Activated naive CD4-positive, alpha-beta T cell treated with Interleukin-2 at 50 U/mL for 16 hours (primary cell): ENCODE measurements around the gene KRT14.
"Not testable (repeated sequence)": the region's sequence is repeated elsewhere in the genome, so short reads cannot be mapped to it uniquely, and the experiment has no call there.

ENCODE experiments used
- DNase-seq: peaks from one replicate; pipeline ENCODE4 v3.0.0-alpha.2; 2020

The KRT14 gene

GRCh38 chr17:41600318-41600717 lies 13.6 kb upstream of the KRT14 start:
- DNase-seq, result no peak

GRCh38 chr17:41599680-41600079 lies 13.0 kb upstream of the KRT14 start:
- DNase-seq, result no peak

- no peak for DNase-seq
These were observed 8.9 kb upstream of the KRT14 start for GRCh38 chr17:41595585-41595984.

DNA sequence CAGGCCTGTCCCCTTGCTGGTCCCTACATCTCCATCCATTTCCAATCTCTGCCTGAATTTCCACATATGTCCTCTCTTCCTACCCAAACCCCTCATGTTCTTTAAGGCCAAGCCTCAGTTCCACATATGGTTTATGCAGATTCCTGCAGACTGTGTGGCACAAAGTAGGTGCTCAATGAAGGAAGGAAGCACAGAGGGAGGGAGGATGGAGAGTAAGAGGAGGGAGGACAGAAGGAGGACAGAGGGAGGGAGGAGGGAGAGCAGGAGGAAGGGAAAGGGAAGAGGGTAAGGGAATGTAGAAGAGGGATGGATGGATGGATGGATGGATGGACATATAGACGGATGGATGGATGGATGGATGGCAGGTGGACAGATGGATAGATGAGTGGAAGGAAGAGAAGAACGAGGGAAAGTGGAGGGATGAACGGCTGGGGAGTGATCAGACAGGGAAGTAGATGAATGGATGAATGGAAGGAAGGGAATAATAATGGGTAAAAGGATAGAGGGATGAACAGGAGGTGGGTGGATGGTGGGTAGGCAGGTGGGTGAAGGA lies 7.7 kb upstream of the KRT14 start:
- no peak for DNase-seq

- no peak for DNase-seq
These were observed 6.7 kb upstream of the KRT14 start for GRCh38 chr17:41593306-41593981.

- no peak for DNase-seq
These were observed 6.1 kb upstream of the KRT14 start for GRCh38 chr17:41592601-41593305.

- DNase-seq, result no peak
These were observed 2.6 kb upstream of the KRT14 start for GRCh38 chr17:41589301-41589700.

DNA sequence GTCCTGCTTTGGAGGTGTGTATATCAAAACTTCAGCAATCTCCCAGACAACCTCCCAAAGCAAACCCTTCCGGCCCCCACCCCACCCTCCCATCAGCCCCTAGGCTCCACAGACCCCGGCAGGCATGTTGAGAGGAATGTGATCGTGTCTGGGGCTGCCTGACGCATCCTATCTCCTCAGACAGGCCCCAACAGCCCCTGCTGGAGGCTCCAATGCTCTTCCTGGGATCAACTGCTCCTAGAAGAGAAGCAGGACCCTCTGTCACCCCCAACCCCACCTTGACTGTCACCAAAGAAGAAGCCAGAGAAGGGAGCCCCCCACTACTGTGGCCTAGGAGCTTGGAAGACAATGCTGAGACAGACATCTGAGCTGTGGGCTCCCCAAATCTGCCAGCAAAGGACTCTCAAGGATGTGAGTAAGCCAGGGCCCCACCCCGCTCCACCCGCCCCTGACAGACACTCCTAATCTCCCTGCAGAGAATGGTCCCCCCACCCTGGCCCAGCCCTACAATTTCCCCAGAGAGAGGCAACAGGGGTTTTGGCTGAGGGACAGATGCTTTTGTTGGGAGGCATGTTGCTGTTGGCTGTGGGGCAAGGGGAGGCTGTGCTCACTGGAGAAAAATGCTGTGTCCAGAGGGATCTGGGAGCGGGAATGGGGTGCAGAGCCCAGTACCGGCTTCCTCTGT lies 1.6 kb upstream of the KRT14 start:
- no peak for DNase-seq

DNA sequence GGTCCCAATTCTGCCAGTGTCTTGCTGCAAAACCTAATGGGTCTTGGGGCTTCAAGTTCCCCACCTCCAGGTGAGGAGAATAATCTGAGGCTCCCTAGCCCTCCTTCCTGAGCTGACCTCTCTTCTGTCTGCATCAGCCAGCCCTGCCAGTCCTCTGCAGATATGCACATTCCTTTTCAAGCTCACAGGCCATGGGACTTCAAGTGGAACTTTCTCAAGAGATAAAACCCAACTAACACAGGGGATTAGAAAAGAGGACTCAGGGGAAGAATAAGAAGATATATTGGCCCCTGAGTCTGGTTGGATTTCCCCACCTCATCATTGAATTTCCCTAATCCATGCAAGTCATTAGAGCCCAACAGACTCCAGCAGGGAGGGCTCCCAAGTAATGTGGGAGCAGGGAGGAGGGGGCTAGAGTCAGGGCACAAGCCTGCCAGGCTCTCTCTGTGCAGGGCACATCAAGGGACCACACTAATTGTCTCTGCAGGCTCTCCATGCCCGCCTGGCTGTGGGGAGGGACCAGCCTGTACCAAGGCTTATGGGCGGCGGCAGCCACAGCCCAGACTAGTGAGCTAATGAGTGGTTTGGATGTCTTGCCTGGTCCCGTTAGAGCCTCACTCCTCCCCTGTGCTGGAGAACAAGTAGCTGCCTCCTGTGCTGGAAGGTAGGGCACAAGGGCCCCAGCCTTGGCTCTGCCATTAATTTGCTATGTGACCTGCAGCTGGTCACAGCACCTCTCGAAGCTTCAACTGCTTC lies 1.2 kb downstream of the KRT14 start:
- DNase-seq, result no peak

- not testable (repeated sequence) for DNase-seq
These were observed 2.3 kb downstream of the KRT14 start for GRCh38 chr17:41584331-41584927.

- DNase-seq, result no peak
These were observed 3.3 kb downstream of the KRT14 start for GRCh38 chr17:41583137-41584127.

DNA sequence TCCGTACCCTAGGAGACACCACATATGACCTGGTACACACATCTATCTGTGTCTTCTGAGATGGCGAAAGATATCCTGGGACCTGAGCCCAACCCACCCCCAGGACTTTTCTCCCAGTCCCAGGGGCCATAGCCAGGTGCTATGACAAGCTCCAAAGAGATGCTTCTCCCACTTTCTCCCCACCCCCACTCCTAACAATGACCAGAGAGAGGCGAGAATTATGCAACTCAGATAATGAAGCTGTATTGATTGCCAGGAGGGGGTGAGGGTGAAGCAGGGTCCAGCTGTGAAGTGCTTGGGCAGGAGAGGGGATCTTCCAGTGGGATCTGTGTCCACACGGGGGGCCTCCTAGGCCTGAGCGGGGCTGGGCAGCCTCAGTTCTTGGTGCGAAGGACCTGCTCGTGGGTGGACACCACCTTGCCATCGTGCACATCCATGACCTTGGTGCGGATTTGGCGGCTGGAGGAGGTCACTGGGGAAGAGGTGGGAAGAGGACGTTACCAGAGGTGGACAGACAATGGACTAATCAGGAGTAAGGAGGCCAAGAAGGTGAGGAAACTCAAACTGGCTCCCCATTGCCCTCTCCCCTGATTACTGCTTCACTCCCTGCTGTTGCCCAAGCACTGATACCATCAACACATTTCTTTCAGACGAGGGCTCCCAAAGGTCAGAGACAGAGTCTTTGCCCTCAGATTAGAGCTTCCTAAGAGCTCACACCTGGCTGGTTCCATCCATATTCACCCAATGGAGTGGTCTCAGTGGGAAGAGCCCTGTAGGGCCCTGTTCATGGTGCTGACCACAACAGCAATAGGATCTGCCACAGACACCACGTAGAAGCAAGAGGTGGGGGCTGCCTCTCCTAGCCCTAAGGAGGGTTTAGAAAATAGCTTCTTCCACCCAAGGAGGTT lies 4.4 kb downstream of the KRT14 start:
- not testable (repeated sequence) for DNase-seq

DNA sequence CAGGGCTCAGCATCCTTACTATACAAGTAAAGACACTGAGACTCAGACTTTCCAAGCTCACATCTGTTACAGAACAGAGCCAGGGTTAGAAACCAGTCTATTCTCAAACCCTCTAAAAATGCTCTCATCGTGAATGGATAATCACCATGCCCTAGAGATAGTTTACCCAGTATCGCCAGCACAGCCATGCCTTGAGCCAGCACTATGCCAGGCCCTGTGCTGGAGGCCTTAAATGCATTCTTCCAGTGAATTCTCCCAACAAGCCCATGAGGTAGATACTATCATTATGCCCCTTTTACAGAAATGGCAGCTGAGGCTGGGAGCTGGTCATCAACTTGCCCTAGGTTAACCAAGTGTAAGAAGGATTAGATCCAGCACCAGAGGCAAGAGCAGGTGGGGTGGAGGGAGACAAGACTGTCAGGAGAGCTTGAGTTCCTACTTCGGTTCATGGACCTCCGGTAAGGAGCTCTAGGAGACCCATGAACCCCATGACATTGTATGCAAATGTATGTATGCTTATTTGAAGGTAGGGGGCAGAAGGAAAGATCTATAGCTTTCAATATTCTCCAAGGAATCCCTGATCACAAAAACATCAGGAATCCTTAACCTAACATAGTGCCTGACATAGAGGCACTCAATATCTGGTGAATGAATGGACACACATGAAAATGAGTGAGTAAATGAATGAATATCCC lies 5.2 kb downstream of the KRT14 start:
- no peak for DNase-seq

- DNase-seq, result no peak
These were observed 5.9 kb downstream of the KRT14 start for GRCh38 chr17:41580687-41581365.

GRCh38 chr17:41580244-41580575 lies 6.5 kb downstream of the KRT14 start:
- DNase-seq, result no peak

DNA sequence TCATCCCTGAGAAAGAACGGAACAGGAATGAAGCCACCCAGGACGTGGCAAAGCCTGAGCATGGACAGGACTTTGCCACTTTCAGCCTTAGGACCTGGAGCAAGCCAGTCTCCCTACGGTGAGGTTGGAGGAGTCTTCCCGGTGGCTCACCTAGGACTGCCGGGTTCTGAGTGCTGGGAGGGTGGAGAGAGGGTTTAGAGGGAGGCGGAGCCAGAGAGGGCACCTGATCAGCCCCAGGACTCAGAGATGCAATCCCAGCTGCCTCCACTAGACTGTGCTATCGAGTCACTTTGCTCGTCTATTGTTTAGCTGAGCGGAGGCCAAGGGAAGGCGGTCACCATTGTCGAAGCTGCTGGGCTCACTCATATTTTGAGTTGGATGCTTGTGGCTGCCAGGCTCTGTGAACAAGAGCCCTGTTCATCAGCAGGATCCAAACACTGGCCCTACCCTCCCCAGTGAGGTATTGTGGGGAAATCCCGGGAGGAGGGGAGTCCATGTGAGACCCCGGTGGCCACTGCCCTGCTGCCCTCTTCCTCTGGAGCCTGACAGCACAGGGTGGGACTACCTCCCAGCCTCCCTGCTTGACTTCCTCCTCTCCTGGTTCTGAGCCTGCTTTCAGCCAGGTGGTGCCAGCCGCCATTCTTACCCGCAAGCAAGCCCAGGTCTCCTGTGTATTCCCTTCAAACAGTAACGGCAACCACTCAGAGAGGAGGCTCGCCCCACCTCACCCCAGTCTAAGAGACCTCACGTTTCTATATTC lies 7.0 kb downstream of the KRT14 start:
- peak; percentile 69 for DNase-seq

DNA sequence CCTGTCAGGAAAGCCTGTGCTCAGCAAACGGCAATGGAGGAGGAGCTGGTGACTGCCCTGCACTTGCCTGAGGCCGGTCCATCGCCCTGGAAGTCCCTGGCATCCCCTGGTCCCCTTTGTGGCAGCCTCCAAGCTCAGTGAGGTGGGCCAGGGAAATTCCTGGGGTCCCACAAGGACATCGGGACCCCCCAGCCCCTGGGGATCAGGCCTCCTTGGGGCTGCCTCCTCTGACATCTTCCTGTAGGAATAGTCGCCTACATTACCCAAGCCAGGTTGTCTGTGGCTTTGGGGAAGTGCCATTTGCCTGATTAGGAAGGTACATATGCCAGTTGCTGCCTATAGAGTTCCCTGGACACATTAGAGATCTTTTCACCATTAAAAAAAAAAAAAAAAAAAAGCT lies 7.7 kb downstream of the KRT14 start:
- DNase-seq, result no peak

- no peak for DNase-seq
These were observed 8.2 kb downstream of the KRT14 start for GRCh38 chr17:41578538-41578937.
